Endothelial cell of umbilical vein (primary cell): ENCODE results near the gene CXCL17. TPM values are rescaled to one million over a fixed set of nuclear protein-coding genes. Genes with fewer than 3 reads are reported as not detected.

Experiments
- BruUV-seq: library from RNA; stranded (reverse); fragments of 400-500 nt; replicated peaks from 2 replicates; lab custom pipeline; 2021; lab: Mats Ljungman, UMichigan
- CTCF ChIA-PET: fragments of 300-600, 350-600 bp; sonication (Branson Sonifier 250); formaldehyde crosslinking; loops from one replicate; lab custom pipeline; 2021; ENCODE audit warnings: antibody characterized with exemption, inconsistent platforms; lab: Charles Lee
- POLR2A ChIA-PET: fragments of 300-600, 350-600 bp; sonication (Branson Sonifier 250); formaldehyde crosslinking; loops from one replicate; lab custom pipeline; 2021; ENCODE audit warnings: antibody characterized with exemption, inconsistent platforms; lab: Charles Lee
- DNase-seq: peaks from one replicate; pipeline ENCODE4 v3.0.0-alpha.2; 2011; ENCODE audit warnings: low read depth, low spot score
- FAIRE-seq: peaks from 2 replicates; lab custom pipeline; 2011; peaks lifted over from hg19 to GRCh38; lab: Jason Lieb, UNC
- H2AFZ ChIP-seq: 2 replicates; pipeline ENCODE4 v1.6.0; 2012; ENCODE audit warnings: low read depth, low read length, control low read depth, inconsistent platforms
- H3K27ac ChIP-seq: 2 replicates; pipeline ENCODE4 v1.5.1; 2011; ENCODE audit warnings: low read depth, mild to moderate bottlenecking, control low read depth, low read length, moderate library complexity; ENCODE audit not compliant: insufficient read depth
- H3K27me3 ChIP-seq, 2 experiments: 2 replicates each; pipeline versions ENCODE4 v1.6.0 to v1.6.1; 2011; ENCODE audit warnings: low read length in 2 of 2, mixed read lengths in 1 of 2; ENCODE audit not compliant: control insufficient read depth in 2 of 2, insufficient read depth in 2 of 2
- H3K36me3 ChIP-seq, 2 experiments: 2 replicates in 1 of 2; 3 replicates in 1 of 2; pipeline ENCODE4 v1.5.1; 2011; ENCODE audit warnings: low read length in 2 of 2, mild to moderate bottlenecking in 1 of 2, moderate library complexity in 1 of 2; ENCODE audit not compliant: control insufficient read depth in 2 of 2, insufficient read depth in 2 of 2; ENCODE audit errors: extremely low read depth in 1 of 2
- H3K4me1 ChIP-seq: 3 replicates; pipeline ENCODE4 v1.5.1; 2011; ENCODE audit warnings: mild to moderate bottlenecking, low read length; ENCODE audit not compliant: control insufficient read depth, insufficient read depth; ENCODE audit errors: extremely low read depth
- H3K4me2 ChIP-seq: 2 replicates; pipeline ENCODE4 v1.6.1; 2011; ENCODE audit warnings: low read length, control low read depth, mixed read lengths; ENCODE audit not compliant: insufficient read depth
- H3K4me3 ChIP-seq, 3 experiments: fragments of 200-600 bp in 1 of 3; sonication (generic), shearing (Covaris generic) in 1 of 3; replicated peaks in 1 of 3; 2 replicates each; pipeline ENCODE4 v1.5.1; 2011 to 2016; ENCODE audit warnings: control low read depth in 3 of 3, low read length in 3 of 3, mild to moderate bottlenecking in 2 of 3, inconsistent platforms in 1 of 3, low read depth in 1 of 3, moderate library complexity in 1 of 3; ENCODE audit not compliant: insufficient read depth in 1 of 3
- H3K79me2 ChIP-seq: 2 replicates; pipeline ENCODE4 v1.6.0; 2012; ENCODE audit warnings: low read length, inconsistent platforms; ENCODE audit not compliant: control insufficient read depth, insufficient read depth
- H3K9ac ChIP-seq: replicated peaks from 2 replicates; pipeline ENCODE3; 2011; ENCODE audit warnings: low read length, control low read depth; ENCODE audit not compliant: insufficient read depth; ENCODE audit errors: extremely low read depth
- H3K9me1 ChIP-seq: replicated peaks from 3 replicates; pipeline ENCODE4 v1.6.0; 2011; ENCODE audit warnings: mild to moderate bottlenecking, low read length; ENCODE audit not compliant: control insufficient read depth, insufficient read depth; ENCODE audit errors: extremely low read depth
- H3K9me3 ChIP-seq: replicated peaks from 2 replicates; pipeline ENCODE4 v1.5.1; 2012; ENCODE audit warnings: low read length, inconsistent platforms; ENCODE audit not compliant: control insufficient read depth, insufficient read depth
- H4K20me1 ChIP-seq: replicated peaks from 2 replicates; pipeline ENCODE3; 2011; ENCODE audit warnings: mild to moderate bottlenecking, low read length; ENCODE audit not compliant: control insufficient read depth, insufficient read depth; ENCODE audit errors: extremely low read depth
- EZH2 ChIP-seq: IDR thresholded peaks from 2 replicates; pipeline ENCODE4 v1.6.1; 2012; ENCODE audit warnings: borderline replicate concordance, low read depth, mild to moderate bottlenecking, moderate library complexity, low read length, inconsistent platforms; ENCODE audit not compliant: severe bottlenecking
- FOS ChIP-seq: IDR thresholded peaks from 2 replicates; pipeline ENCODE4 v1.6.1; 2011; ENCODE audit warnings: mild to moderate bottlenecking, low read length, moderate library complexity, borderline replicate concordance; ENCODE audit not compliant: insufficient read depth
- GATA2 ChIP-seq: IDR thresholded peaks from 2 replicates; pipeline ENCODE4 v1.7.0; 2011; ENCODE audit warnings: low read depth, mild to moderate bottlenecking, moderate library complexity, mixed read lengths, low read length; ENCODE audit not compliant: insufficient read length, insufficient read depth
- MYC ChIP-seq: IDR thresholded peaks from one replicate; pipeline ENCODE4 v1.6.1; 2011; ENCODE audit warnings: mild to moderate bottlenecking, low read depth, low read length
- POLR2A ChIP-seq: IDR thresholded peaks from 2 replicates; pipeline ENCODE4 v1.6.1; 2012; ENCODE audit warnings: low read depth, mild to moderate bottlenecking, control low read depth, low read length
- POLR2AphosphoS5 ChIP-seq: IDR thresholded peaks from 2 replicates; pipeline ENCODE4 v1.6.1; 2012; ENCODE audit warnings: low read depth, mild to moderate bottlenecking, control low read depth, low read length, moderate library complexity; ENCODE audit not compliant: insufficient read depth
- dilution Hi-C: fragments of 300-500 bp; cut with MboI; formaldehyde crosslinking; loops from one replicate; pipeline ENCODE4 v1.15.0; 2019; ENCODE audit warnings: low sequenced_read_pairs; ENCODE audit not compliant: extremely low pct_ligation_motif_present
- intact Hi-C: fragments of 100-400 bp; cut with micrococcal nuclease; formaldehyde crosslinking; loops from one replicate; pipeline ENCODE4 v1.10.0; 2022
- polyA plus RNA-seq, 4 experiments: library from polyadenylated mRNA; depleted of rRNA in 3 of 4; stranded (reverse) in 3 of 4; unstranded in 1 of 4; fragments of >200 nt; gene quantifications; 2 replicates each; pipeline versions ENCODE4 v1.2.1 to v1.2.3, GENCODE V29; 2011 to 2012; ENCODE audit warnings: missing spikeins in 1 of 4
- total RNA-seq: library from RNA; stranded (reverse); gene quantifications from 2 replicates; pipeline ENCODE4 v1.2.3, GENCODE V29; 2021
- TF ChIP-seq, protein P1 (sequence below), 2 donors: IDR thresholded peaks; 1 replicate in 1 of 2; 2 replicates in 1 of 2; pipeline ENCODE4 v1.5.1; 2011; ENCODE audit warnings: low read length in 2 of 2, mild to moderate bottlenecking in 2 of 2, moderate library complexity in 2 of 2, control low read depth in 1 of 2, inconsistent platforms in 1 of 2, low read depth in 1 of 2; ENCODE audit not compliant: insufficient read depth in 1 of 2; ENCODE audit errors: extremely low read depth in 1 of 2
- TF ChIP-seq, protein P2 (sequence below): IDR thresholded peaks from 2 replicates; pipeline ENCODE4 v1.6.1; 2011; ENCODE audit not compliant: insufficient read depth, insufficient read length

Gene CXCL17
- total and polyA plus RNA-seq, 2 donors (not counting 3 experiments of a cell fraction or from before 2014, with no cell fraction given), result not detected

DNA sequence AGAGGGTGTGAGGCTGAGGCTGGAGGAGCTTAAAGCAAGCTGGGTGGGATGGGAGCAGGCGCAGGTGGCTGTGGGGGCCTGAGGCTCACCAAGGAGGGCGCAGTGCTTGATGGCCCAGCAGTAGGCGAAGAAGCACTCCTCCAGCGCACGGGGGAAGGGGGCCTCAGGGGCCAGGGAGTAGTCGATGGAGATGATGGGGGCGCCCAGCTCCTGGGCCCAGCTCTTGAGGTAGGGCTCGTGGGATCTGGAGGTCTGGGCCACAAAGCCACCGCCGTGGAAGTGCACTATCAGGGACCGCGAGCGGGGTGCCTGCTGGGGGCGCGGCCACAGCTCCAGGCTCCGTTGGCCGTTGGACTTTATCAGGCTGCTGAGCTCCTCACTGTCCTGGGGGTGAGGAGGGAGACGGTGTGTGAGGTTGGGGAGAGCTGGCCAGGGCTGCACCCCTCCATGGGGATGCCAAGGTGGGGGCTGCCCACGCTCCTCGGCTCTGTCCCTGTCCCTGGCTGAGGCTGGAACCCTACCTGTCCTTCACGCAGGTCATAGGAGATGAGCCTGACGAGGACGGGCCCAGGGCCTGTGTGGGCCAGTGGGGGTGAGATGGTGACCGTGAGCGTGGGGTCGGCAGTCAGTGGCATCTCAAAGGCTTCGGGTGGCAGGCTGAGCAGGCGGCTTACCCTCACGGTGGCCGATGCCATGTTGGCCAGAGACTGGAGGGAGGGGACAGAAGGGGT lies 35.5 kb downstream of the CXCL17 start:
- TF ChIP-seq EZH2, result no peak
- TF ChIP-seq FOS, result no peak
- TF ChIP-seq, protein P1, sequence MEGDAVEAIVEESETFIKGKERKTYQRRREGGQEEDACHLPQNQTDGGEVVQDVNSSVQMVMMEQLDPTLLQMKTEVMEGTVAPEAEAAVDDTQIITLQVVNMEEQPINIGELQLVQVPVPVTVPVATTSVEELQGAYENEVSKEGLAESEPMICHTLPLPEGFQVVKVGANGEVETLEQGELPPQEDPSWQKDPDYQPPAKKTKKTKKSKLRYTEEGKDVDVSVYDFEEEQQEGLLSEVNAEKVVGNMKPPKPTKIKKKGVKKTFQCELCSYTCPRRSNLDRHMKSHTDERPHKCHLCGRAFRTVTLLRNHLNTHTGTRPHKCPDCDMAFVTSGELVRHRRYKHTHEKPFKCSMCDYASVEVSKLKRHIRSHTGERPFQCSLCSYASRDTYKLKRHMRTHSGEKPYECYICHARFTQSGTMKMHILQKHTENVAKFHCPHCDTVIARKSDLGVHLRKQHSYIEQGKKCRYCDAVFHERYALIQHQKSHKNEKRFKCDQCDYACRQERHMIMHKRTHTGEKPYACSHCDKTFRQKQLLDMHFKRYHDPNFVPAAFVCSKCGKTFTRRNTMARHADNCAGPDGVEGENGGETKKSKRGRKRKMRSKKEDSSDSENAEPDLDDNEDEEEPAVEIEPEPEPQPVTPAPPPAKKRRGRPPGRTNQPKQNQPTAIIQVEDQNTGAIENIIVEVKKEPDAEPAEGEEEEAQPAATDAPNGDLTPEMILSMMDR (IDR thresholded peaks at IDR 0.05; ENCODE audit: extremely low read depth in 1 of 2, insufficient read depth in 1 of 2, low read depth in 1 of 2, low read length in 2 of 2), result no peak
- TF ChIP-seq, protein P2, sequence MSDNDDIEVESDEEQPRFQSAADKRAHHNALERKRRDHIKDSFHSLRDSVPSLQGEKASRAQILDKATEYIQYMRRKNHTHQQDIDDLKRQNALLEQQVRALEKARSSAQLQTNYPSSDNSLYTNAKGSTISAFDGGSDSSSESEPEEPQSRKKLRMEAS, result no peak
- TF ChIP-seq GATA2, result no peak
- no peak for TF ChIP-seq POLR2AphosphoS5
- no peak for TF ChIP-seq MYC
- no peak for TF ChIP-seq POLR2A
- CTCF ChIA-PET, result interaction anchor here (0.8 kb wide), 1 partner anchor 14 kb away, joined by 3 read pairs; no protein-coding TSS in a partner anchor
- no peak overlapping the region for H3K4me2 ChIP-seq
- no peaks in the 10 kb centered on the region for H3K36me3 ChIP-seq
- H2AFZ ChIP-seq, result no peak overlapping the region
- no peak overlapping the region for H3K27ac ChIP-seq
- H4K20me1 ChIP-seq, result no peaks in the 10 kb centered on the region
- no peak for FAIRE-seq
- H3K9ac ChIP-seq, result no peak overlapping the region
- H3K9me3 ChIP-seq, result no peaks in the 10 kb centered on the region
- no peak overlapping the region for H3K4me3 ChIP-seq
- no peaks in the 10 kb centered on the region for H3K4me1 ChIP-seq
- no peak for DNase-seq
- dilution Hi-C loops, result no loop called here
- BruUV-seq, result no TSS peak
- H3K79me2 ChIP-seq, result no peaks in the 10 kb centered on the region
- POLR2A ChIA-PET, result no interaction called here
- intact Hi-C loops, result no loop called here
- H3K9me1 ChIP-seq, result no peaks in the 10 kb centered on the region
- H3K27me3 ChIP-seq, result no peaks in the 10 kb centered on the region
